SK-N-SH (cell line): ENCODE measurements around the gene HSDL1. TPM values are rescaled to one million over a fixed set of nuclear protein-coding genes. Genes with fewer than 3 reads are reported as not detected.

Experiments used
- CTCF ChIA-PET: fragments of 300-600, 350-600 bp; formaldehyde crosslinking; extraction: SDS; loops from one replicate; lab custom pipeline; 2021; lab: Yijun Ruan, JAX
- POLR2A ChIA-PET: fragments of 350-600 bp; sonication (Branson Sonifier 250); formaldehyde crosslinking; extraction: SDS; loops from one replicate; lab custom pipeline; 2020; ENCODE audit warnings: antibody characterized with exemption, inconsistent platforms; lab: Yijun Ruan, JAX
- DNase-seq: peaks from one replicate; pipeline ENCODE4 v3.0.0; 2012
- H2AFZ ChIP-seq: fragments of 200-600 bp; sonication (generic); 2 replicates; pipeline ENCODE4 v1.8.1; 2016; ENCODE audit warnings: antibody characterized with exemption, mild to moderate bottlenecking, low read depth
- H3F3A ChIP-seq: fragments of 200-600 bp; sonication (generic); replicated peaks from 2 replicates; pipeline ENCODE3; 2016; ENCODE audit warnings: antibody characterized with exemption, mild to moderate bottlenecking; ENCODE audit not compliant: insufficient read depth
- H3K27ac ChIP-seq, 2 experiments: fragments of 200-500 bp in 1 of 2; fragments of 200-600 bp in 1 of 2; sonication (Bioruptor generic) in 1 of 2; sonication (generic), shearing (Covaris generic) in 1 of 2; 2 replicates each; pipeline versions ENCODE4 v1.5.1 to v1.6.1; 2014 to 2016; ENCODE audit warnings: low read depth in 2 of 2, inconsistent platforms in 1 of 2, low read length in 1 of 2, mild to moderate bottlenecking in 1 of 2, mixed read lengths in 1 of 2
- H3K27me3 ChIP-seq: fragments of 200-600 bp; sonication (generic), shearing (Covaris generic); 2 replicates; pipeline ENCODE4 v1.6.1; 2016; ENCODE audit warnings: mixed run types; ENCODE audit not compliant: insufficient read depth
- H3K36me3 ChIP-seq, 2 experiments: fragments of 200-500 bp in 1 of 2; fragments of 200-600 bp in 1 of 2; sonication (Bioruptor generic) in 1 of 2; sonication (generic) in 1 of 2; replicated peaks in 1 of 2; 2 replicates each; pipeline versions ENCODE3 to v1.5.1; 2014 to 2016; ENCODE audit warnings: low read length in 1 of 2, mild to moderate bottlenecking in 1 of 2; ENCODE audit not compliant: insufficient read depth in 2 of 2, control insufficient read depth in 1 of 2
- H3K4me1 ChIP-seq, 2 experiments: fragments of 200-500 bp in 1 of 2; fragments of 200-600 bp in 1 of 2; sonication (Bioruptor generic) in 1 of 2; sonication (generic), shearing (Covaris generic) in 1 of 2; 2 replicates each; pipeline versions ENCODE4 v1.5.1 to v1.6.1; 2014 to 2016; ENCODE audit warnings: low read depth in 1 of 2, low read length in 1 of 2, mixed run types in 1 of 2; ENCODE audit not compliant: insufficient read depth in 2 of 2, control insufficient read depth in 1 of 2
- H3K4me2 ChIP-seq: fragments of 200-600 bp; sonication (generic), shearing (Covaris generic); 2 replicates; pipeline ENCODE4 v1.6.1; 2017; ENCODE audit warnings: mixed run types
- H3K4me3 ChIP-seq, 2 experiments: fragments of 200-500 bp in 1 of 2; fragments of 200-600 bp in 1 of 2; sonication (Bioruptor generic) in 1 of 2; sonication (generic), shearing (Covaris generic) in 1 of 2; 2 replicates each; pipeline versions ENCODE4 v1.5.1 to v1.8.1; 2014 to 2016; ENCODE audit warnings: low read depth in 2 of 2, inconsistent platforms in 1 of 2, low read length in 1 of 2, mild to moderate bottlenecking in 1 of 2, mixed read lengths in 1 of 2, moderate library complexity in 1 of 2
- H3K79me2 ChIP-seq: fragments of 200-600 bp; sonication (generic); 2 replicates; pipeline ENCODE4 v1.8.1; 2017; ENCODE audit warnings: mild to moderate bottlenecking; ENCODE audit not compliant: insufficient read depth
- H3K9ac ChIP-seq: fragments of 200-600 bp; sonication (generic); 2 replicates; pipeline ENCODE4 v1.6.1; 2017; ENCODE audit warnings: mixed run types
- H3K9me2 ChIP-seq: fragments of 200-600 bp; sonication (generic); 2 replicates; pipeline ENCODE4 v1.6.1; 2017; ENCODE audit warnings: mixed run types
- H3K9me3 ChIP-seq: fragments of 200-600 bp; sonication (generic); 2 replicates; pipeline ENCODE4 v1.6.1; 2017; ENCODE audit warnings: mixed run types, mild to moderate bottlenecking, moderate library complexity
- H4K20me1 ChIP-seq: fragments of 200-600 bp; sonication (generic); 2 replicates; pipeline ENCODE4 v1.6.1; 2017; ENCODE audit warnings: mild to moderate bottlenecking, mixed run types; ENCODE audit not compliant: insufficient read depth
- ELF1 ChIP-seq: IDR thresholded peaks from 2 replicates; pipeline ENCODE4 v1.4.0; 2012
- EZH2phosphoT487 ChIP-seq: fragments of 200-600 bp; sonication (generic); IDR thresholded peaks from 2 replicates; pipeline ENCODE4 v1.6.1; 2017; ENCODE audit warnings: low read depth, mixed run types, mild to moderate bottlenecking, antibody characterized with exemption, moderate library complexity, borderline replicate concordance
- FOSL2 ChIP-seq: IDR thresholded peaks from 2 replicates; pipeline ENCODE4 v1.4.0; 2012; ENCODE audit warnings: low read depth, mild to moderate bottlenecking, moderate library complexity, borderline replicate concordance
- FOXM1 ChIP-seq: IDR thresholded peaks from 2 replicates; pipeline ENCODE4 v1.4.0; 2012; ENCODE audit warnings: low read depth, mild to moderate bottlenecking
- GABPA ChIP-seq: IDR thresholded peaks from 2 replicates; pipeline ENCODE4 v1.4.0; 2012; ENCODE audit warnings: low read depth, mild to moderate bottlenecking
- MAX ChIP-seq: IDR thresholded peaks from 2 replicates; pipeline ENCODE4 v1.4.0; 2012; ENCODE audit warnings: low read depth
- MEF2A ChIP-seq: IDR thresholded peaks from 2 replicates; pipeline ENCODE4 v1.4.0; 2012; ENCODE audit warnings: low read depth, borderline replicate concordance
- NFIC ChIP-seq: IDR thresholded peaks from 2 replicates; pipeline ENCODE4 v1.4.0; 2012; ENCODE audit warnings: borderline replicate concordance
- PBX3 ChIP-seq: IDR thresholded peaks from 2 replicates; pipeline ENCODE4; 2012
- POLR2AphosphoS5 ChIP-seq: IDR thresholded peaks from 2 replicates; pipeline ENCODE4 v1.6.1; 2012; ENCODE audit warnings: low read depth, low read length
- RAD21 ChIP-seq: IDR thresholded peaks from 2 replicates; pipeline ENCODE4 v1.6.1; 2012; ENCODE audit warnings: mild to moderate bottlenecking, low read length
- RXRA ChIP-seq: IDR thresholded peaks from 2 replicates; pipeline ENCODE4 v1.4.0; 2012; ENCODE audit warnings: low read depth, mild to moderate bottlenecking, borderline replicate concordance
- SIN3A ChIP-seq: IDR thresholded peaks from 2 replicates; pipeline ENCODE4 v1.6.1; 2012; ENCODE audit warnings: low read depth, mild to moderate bottlenecking, low read length, moderate library complexity, borderline replicate concordance
- TAF1 ChIP-seq: IDR thresholded peaks from 2 replicates; pipeline ENCODE4 v1.6.1; 2012; ENCODE audit warnings: low read depth, mild to moderate bottlenecking, low read length, moderate library complexity, borderline replicate concordance
- TCF12 ChIP-seq: IDR thresholded peaks from 2 replicates; pipeline ENCODE4 v1.4.0; 2012
- TEAD4 ChIP-seq: IDR thresholded peaks from 2 replicates; pipeline ENCODE4 v1.4.0; 2012; ENCODE audit warnings: mild to moderate bottlenecking, borderline replicate concordance; ENCODE audit not compliant: insufficient read depth
- USF1 ChIP-seq: IDR thresholded peaks from 2 replicates; pipeline ENCODE4 v1.4.0; 2012; ENCODE audit warnings: low read depth, borderline replicate concordance
- YY1 ChIP-seq: IDR thresholded peaks from 2 replicates; pipeline ENCODE4 v1.4.0; 2012; ENCODE audit warnings: low read depth, mild to moderate bottlenecking
- WGBS: methylation state at CpG from one replicate; pipeline ENCODE4 v1.1.6; 2017; ENCODE audit warnings: low lambda C conversion rate; 5-methylcytosine and 5-hydroxymethylcytosine counted together
- polyA plus RNA-seq, 3 experiments: library from polyadenylated mRNA; depleted of rRNA; stranded (reverse); fragments of >200 nt; gene quantifications; 2 replicates each; pipeline ENCODE4 v1.2.3, GENCODE V29; 2012

Gene HSDL1
- polyA plus RNA-seq, 1 of the 3 experiments (the other 2 are of a cell fraction): 14.5 TPM

- H3K9me2 ChIP-seq: no peaks in the 10 kb centered on the region
- POLR2A ChIA-PET: no interaction called here
- peaks cover 48 to 83% of the 10 kb centered on the region in 2 experiments for H3K36me3 ChIP-seq
- no peak for TF ChIP-seq GABPA
- TF ChIP-seq MEF2A: no peak
- TF ChIP-seq SIN3A: no peak
- TF ChIP-seq NFIC: no peak
- no peak for TF ChIP-seq EZH2phosphoT487
- no peak for TF ChIP-seq RAD21
- TF ChIP-seq FOXM1: no peak
- TF ChIP-seq, all 33 proteins: peak for 0
- Histone ChIP-seq H2AFZ (no peak overlapping the region), H4K20me1 (no peaks in the 10 kb centered on the region), H3K4me3 (no peak overlapping the region), H3K9me3 (no peaks in the 10 kb centered on the region), H3K79me2 (no peaks in the 10 kb centered on the region; the same call in 1 of the 2 replicates), H3F3A (no peaks in the 10 kb centered on the region), H3K4me1 (no peaks in the 10 kb centered on the region), H3K27ac (no peak overlapping the region), H3K9ac (no peak overlapping the region), H3K4me2 (no peak overlapping the region), H3K27me3 (no peaks in the 10 kb centered on the region)
- 84% methylated on average over 6 of the region's 6 CpGs for WGBS
- CTCF ChIA-PET: interaction anchor here (0.6 to 14.3 kb wide), 18 partner anchors 9 to 847 kb away, joined by 3 to 163 read pairs (median 7); partner anchors contain the start of gene TAF1C
- DNase-seq: no peak
These were observed 59.2 kb downstream of the HSDL1 start for GRCh38 chr16:84085773-84086172.

GRCh38 chr16:84085271-84085667, 59.7 kb downstream of the HSDL1 start:
- Histone ChIP-seq H3K27ac (no peak overlapping the region), H3F3A (no peaks in the 10 kb centered on the region), H3K9me2 (no peaks in the 10 kb centered on the region), H3K9ac (no peak overlapping the region), H3K4me1 (no peaks in the 10 kb centered on the region), H4K20me1 (no peaks in the 10 kb centered on the region), H3K27me3 (no peaks in the 10 kb centered on the region), H3K9me3 (no peaks in the 10 kb centered on the region), H3K79me2 (no peaks in the 10 kb centered on the region; the same call in 1 of the 2 replicates), H3K36me3 (peaks cover 48 to 83% of the 10 kb centered on the region in 2 experiments), H3K4me2 (no peak overlapping the region), H3K4me3 (no peak overlapping the region), H2AFZ (no peak overlapping the region)
- DNase-seq: no peak
- CTCF ChIA-PET: interaction anchor here (0.6 to 14.3 kb wide), 31 partner anchors 8 to 402 kb away, joined by 3 to 163 read pairs (median 4); partner anchors contain the start of genes MBTPS1, TAF1C and WFDC1
- WGBS: 83% methylated on average over 8 of the region's 8 CpGs
- TF ChIP-seq NFIC (no peak), ELF1 (no peak), EZH2phosphoT487 (no peak), POLR2AphosphoS5 (no peak), MAX (no peak), PBX3 (no peak), TEAD4 (no peak), FOSL2 (no peak), YY1 (no peak), RXRA (no peak), TCF12 (no peak), TAF1 (no peak), USF1 (no peak)
- POLR2A ChIA-PET: interaction anchor here (0.7 to 1.0 kb wide), 2 partner anchors 15 to 223 kb away, joined by 3 to 4 read pairs; no protein-coding TSS in a partner anchor
